Vagina (tissue), 2 donors: Measurements from ENCODE around the gene PIGV. TPM values are rescaled to one million over a fixed set of nuclear protein-coding genes. Genes with fewer than 3 reads are reported as not detected.

Experiments
- DNase-seq, 2 donors: peaks; one replicate each; pipeline ENCODE4 v3.0.0-alpha.2; 2017; ENCODE audit errors: extremely low spot score in 2 of 2
- H3K27ac ChIP-seq: fragments of 200-600 bp; sonication (generic); one replicate; pipeline ENCODE4 v1.5.1; 2019
- H3K27me3 ChIP-seq: fragments of 200-600 bp; sonication (generic); one replicate; pipeline ENCODE4 v1.5.1; 2019
- H3K36me3 ChIP-seq, 2 donors: fragments of 200-600 bp; sonication (generic); one replicate each; pipeline ENCODE4 v1.5.1; 2017 to 2019
- H3K4me1 ChIP-seq: fragments of 200-600 bp; sonication (generic); one replicate; pipeline ENCODE4 v1.5.1; 2019
- H3K4me3 ChIP-seq, 2 donors: fragments of 200-600 bp; sonication (generic); 1 replicate in 1 of 2; 2 replicates in 1 of 2; pipeline ENCODE4 v1.5.1; 2016 to 2019
- H3K9me3 ChIP-seq: fragments of 200-600 bp; sonication (generic); one replicate; pipeline ENCODE4 v1.5.1; 2019
- CTCF ChIP-seq, 3 experiments: fragments of 450-650 bp in 2 of 3; fragments of 200-600 bp in 1 of 3; sonication (generic) in 1 of 3; IDR thresholded peaks; one replicate each; pipeline ENCODE4 v1.5.1; 2017 to 2019; ENCODE audit warnings: antibody characterized with exemption in 3 of 3, mild to moderate bottlenecking in 2 of 3, moderate library complexity in 2 of 3
- POLR2A ChIP-seq, 2 donors: fragments of 450-650 bp; IDR thresholded peaks; one replicate each; pipeline ENCODE4 v1.6.1; 2017; ENCODE audit warnings: antibody characterized with exemption in 2 of 2, mild to moderate bottlenecking in 2 of 2, moderate library complexity in 2 of 2
- POLR2AphosphoS5 ChIP-seq, 2 donors: sonication (generic); formaldehyde crosslinking; IDR thresholded peaks; one replicate each; pipeline ENCODE4 v1.9.0; 2017; ENCODE audit warnings: antibody characterized with exemption in 2 of 2, mild to moderate bottlenecking in 2 of 2, low read depth in 1 of 2; ENCODE audit not compliant: insufficient read depth in 1 of 2
- intact Hi-C: fragments of 100-400 bp; cut with DNase I; formaldehyde crosslinking; loops from one replicate; pipeline ENCODE4 v1.15.1; 2023
- total RNA-seq: library from RNA; depleted of rRNA; stranded (reverse); fragments of >200 nt; gene quantifications from one replicate; pipeline ENCODE4 v1.2.3, GENCODE V29; 2016

The PIGV gene
- total RNA-seq, 1 donor from 2014 or later, result 8.1 TPM

GRCh38 chr1:26829184-26829911 lies 41.6 kb downstream of the PIGV start:
- no peak for DNase-seq
- Histone ChIP-seq H3K4me3 (no peak overlapping the region), H3K9me3 (no peaks in the 10 kb centered on the region), H3K27me3 (no peaks in the 10 kb centered on the region), H3K36me3 (peaks cover 0 to 19% of the 10 kb centered on the region in 2 donors), H3K4me1 (peaks cover 48% of the 10 kb centered on the region), H3K27ac (no peak overlapping the region)
- TF ChIP-seq POLR2AphosphoS5 (IDR thresholded peaks at IDR 0.05; ENCODE audit: insufficient read depth in 1 of 2, low read depth in 1 of 2) (no peak), POLR2A (IDR thresholded peaks at IDR 0.05) (no peak), CTCF (IDR thresholded peaks at IDR 0.05) (no peak)
- intact Hi-C loops, result no loop called here

- Histone ChIP-seq H3K9me3 (no peaks in the 10 kb centered on the region), H3K36me3 (peaks cover 0 to 33% of the 10 kb centered on the region in 2 donors), H3K27me3 (no peaks in the 10 kb centered on the region), H3K4me3 (no peak overlapping the region), H3K4me1 (peaks cover 38% of the 10 kb centered on the region), H3K27ac (no peak overlapping the region)
- intact Hi-C loops, result no loop called here
- no peak for DNase-seq
- TF ChIP-seq CTCF (IDR thresholded peaks at IDR 0.05), result no peak
- TF ChIP-seq POLR2A (IDR thresholded peaks at IDR 0.05), result no peak
- TF ChIP-seq POLR2AphosphoS5 (IDR thresholded peaks at IDR 0.05; ENCODE audit: insufficient read depth in 1 of 2, low read depth in 1 of 2), result no peak
These were observed 43.3 kb downstream of the PIGV start for GRCh38 chr1:26831059-26831458.

- no peaks in the 10 kb centered on the region for H3K27me3 ChIP-seq
- DNase-seq, result no peak
- peaks cover 0 to 33% of the 10 kb centered on the region in 2 donors for H3K36me3 ChIP-seq
- intact Hi-C loops, result no loop called here
- H3K4me1 ChIP-seq, result peaks cover 36% of the 10 kb centered on the region
- H3K27ac ChIP-seq, result no peak overlapping the region
- no peak overlapping the region for H3K4me3 ChIP-seq
- H3K9me3 ChIP-seq, result no peaks in the 10 kb centered on the region
- TF ChIP-seq POLR2AphosphoS5 (IDR thresholded peaks at IDR 0.05; ENCODE audit: insufficient read depth in 1 of 2, low read depth in 1 of 2) (no peak), POLR2A (IDR thresholded peaks at IDR 0.05) (no peak), CTCF (IDR thresholded peaks at IDR 0.05) (no peak)
These were observed 43.9 kb downstream of the PIGV start for GRCh38 chr1:26831546-26832248.

GRCh38 chr1:26832249-26832960 lies 44.7 kb downstream of the PIGV start:
- intact Hi-C loops, result no loop called here
- H3K27me3 ChIP-seq, result no peaks in the 10 kb centered on the region
- DNase-seq, result no peak
- no peak overlapping the region for H3K27ac ChIP-seq
- TF ChIP-seq CTCF (IDR thresholded peaks at IDR 0.05), result no peak
- TF ChIP-seq POLR2AphosphoS5 (IDR thresholded peaks at IDR 0.05; ENCODE audit: insufficient read depth in 1 of 2, low read depth in 1 of 2), result no peak
- no peak for TF ChIP-seq POLR2A (IDR thresholded peaks at IDR 0.05)
- no peak overlapping the region for H3K4me3 ChIP-seq
- peaks cover 0 to 33% of the 10 kb centered on the region in 2 donors for H3K36me3 ChIP-seq
- H3K9me3 ChIP-seq, result no peaks in the 10 kb centered on the region
- H3K4me1 ChIP-seq, result peaks cover 32% of the 10 kb centered on the region
